CD4-positive, alpha-beta T cell (primary cell): ENCODE data around the gene KDR. TPM values are rescaled to one million over a fixed set of nuclear protein-coding genes. Genes with fewer than 3 reads are reported as not detected.

ENCODE experiments used
- ATAC-seq: fragments of 200-7000 bp; cut with Tn5 transposase; one replicate; pipeline ENCODE4 v1.10.0; 2022; ENCODE audit warnings: mild to moderate bottlenecking; ENCODE audit not compliant: poor library complexity
- CTCF ChIA-PET: fragments of 350-600 bp; sonication (Branson Sonifier 250); formaldehyde crosslinking; loops from one replicate; lab custom pipeline; 2021; ENCODE audit warnings: antibody characterized with exemption, inconsistent platforms; lab: Charles Lee
- POLR2A ChIA-PET: fragments of 350-600 bp; sonication (Branson Sonifier 250); formaldehyde crosslinking; loops from one replicate; lab custom pipeline; 2021; ENCODE audit warnings: antibody characterized with exemption, inconsistent platforms; lab: Charles Lee
- DNase-seq, 14 experiments: peaks; one replicate each; pipeline ENCODE4 v3.0.0-alpha.2; 2013 to 2020; ENCODE audit warnings: mixed read lengths in 2 of 14
- H3K27ac ChIP-seq, 2 donors: one replicate each; pipeline versions ENCODE4 v1.5.1 to v1.7.0; 2013; ENCODE audit warnings: low read length in 2 of 2, low read depth in 1 of 2, mild to moderate bottlenecking in 1 of 2
- H3K27me3 ChIP-seq, 2 experiments: 1 replicate in 1 of 2; 2 replicates in 1 of 2; pipeline versions ENCODE4 v1.6.1 to v1.7.0; 2013; ENCODE audit warnings: low read length in 2 of 2, control low read depth in 1 of 2, mild to moderate bottlenecking in 1 of 2, moderate library complexity in 1 of 2; ENCODE audit not compliant: insufficient read depth in 2 of 2, control insufficient read depth in 1 of 2
- H3K36me3 ChIP-seq: one replicate; pipeline ENCODE4 v1.6.1; 2013; ENCODE audit warnings: low read length, control low read depth; ENCODE audit not compliant: insufficient read depth
- H3K4me1 ChIP-seq: one replicate; pipeline ENCODE4 v1.6.1; 2013; ENCODE audit warnings: low read length, control low read depth; ENCODE audit not compliant: insufficient read depth
- H3K4me3 ChIP-seq: one replicate; pipeline ENCODE4 v1.5.1; 2013; ENCODE audit warnings: mild to moderate bottlenecking, low read length, moderate library complexity
- H3K9me3 ChIP-seq, 2 experiments: 1 replicate in 1 of 2; 2 replicates in 1 of 2; pipeline versions ENCODE4 v1.6.1 to v1.7.0; 2013; ENCODE audit warnings: low read length in 2 of 2, mild to moderate bottlenecking in 2 of 2, control low read depth in 1 of 2, moderate library complexity in 1 of 2; ENCODE audit not compliant: control insufficient read depth in 1 of 2, insufficient read depth in 1 of 2
- H3K27ac Mint-ChIP-seq: one replicate; pipeline ENCODE4 v1.8.0; 2020; ENCODE audit warnings: mixed read lengths
- H3K27me3 Mint-ChIP-seq: one replicate; pipeline ENCODE4 v1.8.0; 2021; ENCODE audit warnings: mixed read lengths
- H3K36me3 Mint-ChIP-seq: one replicate; pipeline ENCODE4 v1.8.0; 2021; ENCODE audit warnings: low read depth, mixed read lengths
- H3K4me1 Mint-ChIP-seq: one replicate; pipeline ENCODE4 v1.8.0; 2021; ENCODE audit warnings: low read depth, mixed read lengths
- H3K4me3 Mint-ChIP-seq: one replicate; pipeline ENCODE4 v1.8.0; 2020; ENCODE audit warnings: mild to moderate bottlenecking, mixed read lengths
- H3K9me3 Mint-ChIP-seq: one replicate; pipeline ENCODE4 v1.8.0; 2020; ENCODE audit warnings: mixed read lengths
- intact Hi-C, 2 experiments: fragments of 100-400 bp; cut with DNase I in 1 of 2; cut with micrococcal nuclease in 1 of 2; formaldehyde crosslinking; loops; one replicate each; pipeline versions ENCODE4 v1.15.1 to v1.9.0; 2023 to 2025; cut with DNase I, micrococcal nuclease
- total RNA-seq, 174 experiments: library from RNA in 2 of 174; stranded (reverse) in 2 of 174; gene quantifications; one replicate each; pipeline ENCODE4 v1.2.3 and lab custom pipeline; 2021 to 2026
- TF ChIP-seq, protein P1 (sequence below): fragments of 200-600 bp; IDR thresholded peaks from one replicate; pipeline ENCODE4 v1.8.0; 2022; ENCODE audit warnings: antibody characterized with exemption, mild to moderate bottlenecking

The KDR gene
- total RNA-seq, 2 experiments from 2014 or later = not detected

- no peak for DNase-seq
Observed at GRCh38 chr4:55086578-55086977, 38.8 kb downstream of the KDR start.

GRCh38 chr4:55083735-55084134 lies 41.7 kb downstream of the KDR start:
- Histone ChIP-seq H3K27ac (no peak overlapping the region), H3K9me3 (no peaks in the 10 kb centered on the region), H3K4me3 (no peak overlapping the region), H3K27me3 (peaks cover 0 to 3% of the 10 kb centered on the region in 2 experiments), H3K36me3 (no peaks in the 10 kb centered on the region), H3K4me1 (no peaks in the 10 kb centered on the region)
- no peaks in the 10 kb centered on the region for H3K4me1 Mint-ChIP-seq
- H3K4me3 Mint-ChIP-seq = no peak overlapping the region
- H3K27ac Mint-ChIP-seq = no peak overlapping the region
- DNase-seq = no peak
- intact Hi-C loops = no loop called here
- TF ChIP-seq, protein P1, sequence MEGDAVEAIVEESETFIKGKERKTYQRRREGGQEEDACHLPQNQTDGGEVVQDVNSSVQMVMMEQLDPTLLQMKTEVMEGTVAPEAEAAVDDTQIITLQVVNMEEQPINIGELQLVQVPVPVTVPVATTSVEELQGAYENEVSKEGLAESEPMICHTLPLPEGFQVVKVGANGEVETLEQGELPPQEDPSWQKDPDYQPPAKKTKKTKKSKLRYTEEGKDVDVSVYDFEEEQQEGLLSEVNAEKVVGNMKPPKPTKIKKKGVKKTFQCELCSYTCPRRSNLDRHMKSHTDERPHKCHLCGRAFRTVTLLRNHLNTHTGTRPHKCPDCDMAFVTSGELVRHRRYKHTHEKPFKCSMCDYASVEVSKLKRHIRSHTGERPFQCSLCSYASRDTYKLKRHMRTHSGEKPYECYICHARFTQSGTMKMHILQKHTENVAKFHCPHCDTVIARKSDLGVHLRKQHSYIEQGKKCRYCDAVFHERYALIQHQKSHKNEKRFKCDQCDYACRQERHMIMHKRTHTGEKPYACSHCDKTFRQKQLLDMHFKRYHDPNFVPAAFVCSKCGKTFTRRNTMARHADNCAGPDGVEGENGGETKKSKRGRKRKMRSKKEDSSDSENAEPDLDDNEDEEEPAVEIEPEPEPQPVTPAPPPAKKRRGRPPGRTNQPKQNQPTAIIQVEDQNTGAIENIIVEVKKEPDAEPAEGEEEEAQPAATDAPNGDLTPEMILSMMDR = no peak
- ATAC-seq = no peak
- ChIA-PET POLR2A (no interaction called here), CTCF (no interaction called here)
- H3K36me3 Mint-ChIP-seq = no peaks in the 10 kb centered on the region
- peaks cover 40% of the 10 kb centered on the region for H3K27me3 Mint-ChIP-seq
- H3K9me3 Mint-ChIP-seq = no peaks in the 10 kb centered on the region

More at GRCh38 chr4:55086578-55086977, 38.8 kb downstream of the KDR start:
- no peak for ATAC-seq
- no peak overlapping the region for H3K4me3 Mint-ChIP-seq
- Histone ChIP-seq H3K27me3 (no peaks in the 10 kb centered on the region), H3K36me3 (no peaks in the 10 kb centered on the region), H3K27ac (no peak overlapping the region), H3K4me3 (no peak overlapping the region), H3K9me3 (no peaks in the 10 kb centered on the region), H3K4me1 (no peaks in the 10 kb centered on the region)
- H3K36me3 Mint-ChIP-seq = no peaks in the 10 kb centered on the region
- ChIA-PET POLR2A (no interaction called here), CTCF (no interaction called here)
- no peak overlapping the region for H3K27ac Mint-ChIP-seq
- peaks cover 32% of the 10 kb centered on the region for H3K27me3 Mint-ChIP-seq
- TF ChIP-seq, protein P1 = no peak
- H3K4me1 Mint-ChIP-seq = no peaks in the 10 kb centered on the region
- no peaks in the 10 kb centered on the region for H3K9me3 Mint-ChIP-seq
- intact Hi-C loops = no loop called here

DNA sequence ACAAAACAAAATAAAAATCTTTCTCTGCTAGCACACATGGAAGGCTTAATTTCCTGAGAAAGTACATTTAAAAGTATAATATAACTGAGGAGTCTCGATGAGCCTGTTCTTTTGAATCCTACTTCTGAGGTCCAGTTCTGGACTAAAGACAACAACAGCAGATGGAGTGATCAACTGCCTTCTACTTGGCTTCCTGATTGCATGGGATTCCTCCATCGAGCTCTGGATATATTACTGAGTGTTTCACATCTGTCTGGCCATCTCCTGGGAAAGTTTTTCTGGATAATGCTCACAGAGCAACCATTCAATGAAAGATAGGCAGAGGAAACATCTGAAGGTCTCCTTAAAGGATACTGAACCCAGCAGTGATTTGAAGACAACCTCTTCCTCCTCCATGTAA lies 42.6 kb downstream of the KDR start:
- TF ChIP-seq, protein P1 = no peak
- no peaks in the 10 kb centered on the region for H3K4me1 Mint-ChIP-seq
- Histone ChIP-seq H3K36me3 (no peaks in the 10 kb centered on the region), H3K4me3 (no peak overlapping the region), H3K9me3 (no peaks in the 10 kb centered on the region), H3K4me1 (no peaks in the 10 kb centered on the region), H3K27me3 (peaks cover 0 to 9% of the 10 kb centered on the region in 2 experiments), H3K27ac (no peak overlapping the region)
- H3K27ac Mint-ChIP-seq = no peak overlapping the region
- no peaks in the 10 kb centered on the region for H3K9me3 Mint-ChIP-seq
- intact Hi-C loops = no loop called here
- POLR2A ChIA-PET = no interaction called here
- no peak overlapping the region for H3K4me3 Mint-ChIP-seq
- H3K36me3 Mint-ChIP-seq = no peaks in the 10 kb centered on the region
- no peak for DNase-seq
- ATAC-seq = no peak
- CTCF ChIA-PET = no interaction called here
- H3K27me3 Mint-ChIP-seq = peaks cover 40% of the 10 kb centered on the region
